ENCODE results near the gene TIMP4.
A peak's percentile ranks its signal among the peaks of the same experiment; 100 is the strongest.

DNA sequence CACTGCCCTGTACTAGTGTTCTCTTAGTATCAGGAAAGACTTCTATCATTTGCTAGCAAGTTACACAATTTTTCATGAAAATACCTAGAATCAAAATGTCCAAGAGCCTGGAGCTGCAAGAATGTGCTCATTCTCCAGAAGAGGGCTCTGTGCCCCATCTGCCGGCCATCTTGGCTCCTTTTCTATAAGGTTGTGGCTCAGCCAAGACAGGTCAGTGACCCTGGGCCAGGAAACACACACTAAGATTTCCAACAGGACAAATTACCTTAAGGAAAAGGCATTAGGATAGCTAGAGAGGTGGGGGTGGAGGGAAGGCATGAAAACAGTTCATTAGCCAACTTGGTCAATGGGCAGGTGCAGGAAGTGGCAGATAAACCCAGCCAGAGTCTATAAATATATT lies 20.7 kb downstream of the TIMP4 start:
- TF ChIP-seq, protein P1, sequence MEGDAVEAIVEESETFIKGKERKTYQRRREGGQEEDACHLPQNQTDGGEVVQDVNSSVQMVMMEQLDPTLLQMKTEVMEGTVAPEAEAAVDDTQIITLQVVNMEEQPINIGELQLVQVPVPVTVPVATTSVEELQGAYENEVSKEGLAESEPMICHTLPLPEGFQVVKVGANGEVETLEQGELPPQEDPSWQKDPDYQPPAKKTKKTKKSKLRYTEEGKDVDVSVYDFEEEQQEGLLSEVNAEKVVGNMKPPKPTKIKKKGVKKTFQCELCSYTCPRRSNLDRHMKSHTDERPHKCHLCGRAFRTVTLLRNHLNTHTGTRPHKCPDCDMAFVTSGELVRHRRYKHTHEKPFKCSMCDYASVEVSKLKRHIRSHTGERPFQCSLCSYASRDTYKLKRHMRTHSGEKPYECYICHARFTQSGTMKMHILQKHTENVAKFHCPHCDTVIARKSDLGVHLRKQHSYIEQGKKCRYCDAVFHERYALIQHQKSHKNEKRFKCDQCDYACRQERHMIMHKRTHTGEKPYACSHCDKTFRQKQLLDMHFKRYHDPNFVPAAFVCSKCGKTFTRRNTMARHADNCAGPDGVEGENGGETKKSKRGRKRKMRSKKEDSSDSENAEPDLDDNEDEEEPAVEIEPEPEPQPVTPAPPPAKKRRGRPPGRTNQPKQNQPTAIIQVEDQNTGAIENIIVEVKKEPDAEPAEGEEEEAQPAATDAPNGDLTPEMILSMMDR (IDR thresholded peaks at IDR 0.05; ENCODE audit: low read depth, low read length, poor library complexity, severe bottlenecking) = peak; percentile 65
- TF ChIP-seq EZH2phosphoT487 (IDR thresholded peaks at IDR 0.05; ENCODE audit: borderline replicate concordance, low read length) = no peak

All from DOHH2 (cell line).